ENCODE data around the gene MEX3B. TPM values are rescaled to one million over a fixed set of nuclear protein-coding genes. Genes with fewer than 3 reads are reported as not detected.

Gene MEX3B
- total and polyA plus RNA-seq, 9 of the 15 experiments (the other 6 are each of a cell fraction or from before 2014, with no cell fraction given) = 0.94 to 12.8 (median 3.6) TPM

DNA sequence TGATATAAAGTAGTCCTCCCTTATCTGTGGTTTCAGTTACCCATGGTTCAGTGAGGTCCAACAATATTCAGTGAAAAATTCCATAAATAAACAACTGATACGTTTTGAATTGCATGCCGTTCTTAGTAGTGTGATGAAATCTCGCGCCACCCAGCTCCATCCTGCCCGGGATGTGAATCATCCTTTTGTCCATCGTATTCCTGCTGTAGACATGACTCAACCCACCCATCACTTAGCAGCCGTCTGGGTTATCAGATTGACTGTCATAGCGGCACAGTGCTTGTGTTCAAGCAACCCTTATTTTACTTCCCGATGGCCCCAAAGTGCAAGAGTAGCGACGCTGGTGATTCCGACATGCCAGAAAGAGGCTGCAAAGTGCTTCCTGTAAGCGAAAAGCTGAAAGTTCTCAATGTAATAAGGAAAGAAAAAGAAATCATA lies 48.0 kb upstream of the MEX3B start (continued):
- TF ChIP-seq MYC (IDR thresholded peaks at IDR 0.05; ENCODE audit: low read depth, low read length) (peak; percentile 45; the same call in 1 of the 2 replicates), MYC (CRISPR knock-in tag; IDR thresholded peaks at IDR 0.05; ENCODE audit: borderline replicate concordance, low read depth) (no peak), NRF1 (conservative IDR thresholded peaks at IDR 0.05 in 1 of 2, IDR thresholded peaks at IDR 0.05 in 1 of 2) (peak; percentile 26 to 39; a peak in 3 of 4 replicates), MAZ (CRISPR knock-in tag; conservative IDR thresholded peaks at IDR 0.05 in 1 of 2, IDR thresholded peaks at IDR 0.05 in 1 of 2) (peak in 1 of 2 experiments; percentile 32; a peak in 1 of 4 replicates), PCBP1 (IDR thresholded peaks at IDR 0.05; ENCODE audit: low read depth, low read length, poor library complexity, severe bottlenecking) (no peak), RFX1 (IDR thresholded peaks at IDR 0.05) (peak; percentile 32), NBN (IDR thresholded peaks at IDR 0.05; ENCODE audit: low read depth) (peak; percentile 25; the same call in 1 of the 2 replicates), SOX6 (IDR thresholded peaks at IDR 0.05) (peak; percentile 98)
- TF ChIP-seq, protein P1, sequence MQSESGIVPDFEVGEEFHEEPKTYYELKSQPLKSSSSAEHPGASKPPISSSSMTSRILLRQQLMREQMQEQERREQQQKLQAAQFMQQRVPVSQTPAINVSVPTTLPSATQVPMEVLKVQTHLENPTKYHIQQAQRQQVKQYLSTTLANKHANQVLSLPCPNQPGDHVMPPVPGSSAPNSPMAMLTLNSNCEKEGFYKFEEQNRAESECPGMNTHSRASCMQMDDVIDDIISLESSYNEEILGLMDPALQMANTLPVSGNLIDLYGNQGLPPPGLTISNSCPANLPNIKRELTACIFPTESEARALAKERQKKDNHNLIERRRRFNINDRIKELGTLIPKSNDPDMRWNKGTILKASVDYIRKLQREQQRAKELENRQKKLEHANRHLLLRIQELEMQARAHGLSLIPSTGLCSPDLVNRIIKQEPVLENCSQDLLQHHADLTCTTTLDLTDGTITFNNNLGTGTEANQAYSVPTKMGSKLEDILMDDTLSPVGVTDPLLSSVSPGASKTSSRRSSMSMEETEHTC (IDR thresholded peaks at IDR 0.05) = no peak
- TF ChIP-seq, protein P2, sequence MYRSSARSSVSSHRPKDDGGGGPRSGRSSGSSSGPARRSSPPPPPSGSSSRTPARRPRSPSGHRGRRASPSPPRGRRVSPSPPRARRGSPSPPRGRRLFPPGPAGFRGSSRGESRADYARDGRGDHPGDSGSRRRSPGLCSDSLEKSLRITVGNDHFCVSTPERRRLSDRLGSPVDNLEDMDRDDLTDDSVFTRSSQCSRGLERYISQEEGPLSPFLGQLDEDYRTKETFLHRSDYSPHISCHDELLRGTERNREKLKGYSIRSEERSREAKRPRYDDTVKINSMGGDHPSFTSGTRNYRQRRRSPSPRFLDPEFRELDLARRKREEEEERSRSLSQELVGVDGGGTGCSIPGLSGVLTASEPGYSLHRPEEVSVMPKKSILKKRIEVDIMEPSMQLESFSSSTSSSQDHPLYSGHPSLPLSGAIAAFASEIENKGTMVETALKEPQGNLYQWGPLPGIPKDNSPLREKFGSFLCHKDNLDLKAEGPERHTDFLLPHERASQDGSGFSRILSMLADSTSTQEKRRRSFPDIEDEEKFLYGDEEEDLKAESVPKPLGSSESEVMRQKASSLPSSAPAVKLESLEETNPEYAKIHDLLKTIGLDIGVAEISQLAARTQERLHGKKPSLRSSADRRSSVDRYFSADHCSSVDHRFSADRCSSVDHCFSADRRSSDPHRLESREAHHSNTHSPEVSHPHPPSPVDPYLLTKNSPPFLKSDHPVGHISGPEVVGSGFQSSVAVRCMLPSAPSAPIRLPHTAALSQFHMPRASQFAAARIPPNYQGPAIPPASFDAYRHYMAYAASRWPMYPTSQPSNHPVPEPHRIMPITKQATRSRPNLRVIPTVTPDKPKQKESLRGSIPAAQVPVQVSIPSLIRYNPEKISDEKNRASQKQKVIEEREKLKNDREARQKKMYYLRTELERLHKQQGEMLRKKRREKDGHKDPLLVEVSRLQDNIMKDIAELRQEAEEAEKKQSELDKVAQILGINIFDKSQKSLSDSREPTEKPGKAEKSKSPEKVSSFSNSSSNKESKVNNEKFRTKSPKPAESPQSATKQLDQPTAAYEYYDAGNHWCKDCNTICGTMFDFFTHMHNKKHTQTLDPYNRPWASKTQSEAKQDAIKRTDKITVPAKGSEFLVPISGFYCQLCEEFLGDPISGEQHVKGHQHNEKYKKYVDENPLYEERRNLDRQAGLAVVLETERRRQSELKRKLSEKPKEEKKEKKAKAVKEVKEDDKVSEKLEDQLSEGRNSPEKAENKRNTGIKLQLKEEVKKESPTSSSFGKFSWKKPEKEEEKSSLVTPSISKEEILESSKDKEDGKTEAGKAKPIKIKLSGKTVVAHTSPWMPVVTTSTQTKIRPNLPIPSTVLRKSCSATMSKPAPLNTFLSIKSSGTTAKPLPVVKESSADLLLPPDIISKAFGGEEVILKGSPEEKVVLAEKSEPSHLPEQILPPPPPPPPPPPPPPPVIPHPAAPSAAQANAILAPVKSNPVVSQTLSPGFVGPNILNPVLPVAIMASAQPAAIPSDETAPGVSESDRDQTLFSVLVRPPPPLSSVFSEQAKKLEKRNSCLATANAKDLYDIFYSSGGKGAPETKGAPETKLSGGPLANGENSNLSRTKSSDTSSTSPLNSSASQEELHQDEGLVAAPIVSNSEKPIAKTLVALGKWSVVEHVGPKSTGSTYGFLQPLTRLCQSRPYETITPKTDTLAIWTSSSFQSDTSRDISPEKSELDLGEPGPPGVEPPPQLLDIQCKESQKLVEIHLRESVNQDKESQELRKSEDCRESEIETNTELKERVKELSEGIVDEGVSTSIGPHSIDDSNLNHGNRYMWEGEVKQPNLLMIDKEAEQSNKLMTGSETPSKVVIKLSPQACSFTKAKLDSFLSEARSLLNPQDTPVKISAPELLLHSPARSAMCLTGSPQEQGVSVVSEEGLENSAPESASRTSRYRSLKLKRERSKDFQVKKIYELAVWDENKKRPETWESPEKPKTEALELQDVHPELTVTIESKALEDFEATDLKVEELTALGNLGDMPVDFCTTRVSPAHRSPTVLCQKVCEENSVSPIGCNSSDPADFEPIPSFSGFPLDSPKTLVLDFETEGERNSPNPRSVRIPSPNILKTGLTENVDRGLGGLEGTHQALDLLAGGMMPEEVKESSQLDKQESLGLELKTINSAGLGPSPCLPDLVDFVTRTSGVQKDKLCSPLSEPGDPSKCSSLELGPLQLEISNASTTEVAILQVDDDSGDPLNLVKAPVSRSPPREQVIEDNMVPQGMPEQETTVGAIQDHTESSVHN (IDR thresholded peaks at IDR 0.05; ENCODE audit: borderline replicate concordance in 1 of 2, low read depth in 1 of 2) = peak in 1 of 2 experiments; percentile 85; a peak in 2 of 4 replicates
- TF ChIP-seq, protein P3, sequence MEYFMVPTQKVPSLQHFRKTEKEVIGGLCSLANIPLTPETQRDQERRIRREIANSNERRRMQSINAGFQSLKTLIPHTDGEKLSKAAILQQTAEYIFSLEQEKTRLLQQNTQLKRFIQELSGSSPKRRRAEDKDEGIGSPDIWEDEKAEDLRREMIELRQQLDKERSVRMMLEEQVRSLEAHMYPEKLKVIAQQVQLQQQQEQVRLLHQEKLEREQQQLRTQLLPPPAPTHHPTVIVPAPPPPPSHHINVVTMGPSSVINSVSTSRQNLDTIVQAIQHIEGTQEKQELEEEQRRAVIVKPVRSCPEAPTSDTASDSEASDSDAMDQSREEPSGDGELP (CRISPR knock-in tag; IDR thresholded peaks at IDR 0.05; ENCODE audit: borderline replicate concordance) = peak; percentile 27; the same call in 1 of the 2 replicates
- TF ChIP-seq, protein P4, sequence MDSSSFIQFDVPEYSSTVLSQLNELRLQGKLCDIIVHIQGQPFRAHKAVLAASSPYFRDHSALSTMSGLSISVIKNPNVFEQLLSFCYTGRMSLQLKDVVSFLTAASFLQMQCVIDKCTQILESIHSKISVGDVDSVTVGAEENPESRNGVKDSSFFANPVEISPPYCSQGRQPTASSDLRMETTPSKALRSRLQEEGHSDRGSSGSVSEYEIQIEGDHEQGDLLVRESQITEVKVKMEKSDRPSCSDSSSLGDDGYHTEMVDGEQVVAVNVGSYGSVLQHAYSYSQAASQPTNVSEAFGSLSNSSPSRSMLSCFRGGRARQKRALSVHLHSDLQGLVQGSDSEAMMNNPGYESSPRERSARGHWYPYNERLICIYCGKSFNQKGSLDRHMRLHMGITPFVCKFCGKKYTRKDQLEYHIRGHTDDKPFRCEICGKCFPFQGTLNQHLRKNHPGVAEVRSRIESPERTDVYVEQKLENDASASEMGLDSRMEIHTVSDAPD (CRISPR knock-in tag; IDR thresholded peaks at IDR 0.05) = no peak
